ENCODE measurements around the gene ZNF592.
A peak's percentile ranks its signal among the peaks of the same experiment; 100 is the strongest.
"Not testable (repeated sequence)": the region's sequence is repeated elsewhere in the genome, so short reads cannot be mapped to it uniquely, and the experiment has no call there.

Gene ZNF592

GRCh38 chr15:84721371-84721770, 27.0 kb upstream of the ZNF592 start:
- Histone ChIP-seq H3K79me2 (ENCODE audit: control insufficient read depth, insufficient read depth, low read length, unreplicated experiment) (no peaks in the 10 kb centered on the region), H3K4me3 (ENCODE audit: low read depth, low read length) (no peak overlapping the region), H3K4me1 (ENCODE audit: control insufficient read depth, insufficient read depth, low read length, unreplicated experiment) (peaks cover 7% of the 10 kb centered on the region), H3K27me3 (ENCODE audit: insufficient read depth, low read length) (no peaks in the 10 kb centered on the region), H3K36me3 (ENCODE audit: insufficient read depth, low read length) (no peaks in the 10 kb centered on the region), H3K27ac (ENCODE audit: low read depth, low read length) (no peak overlapping the region), H2AFZ (ENCODE audit: low read length, unreplicated experiment) (no peak overlapping the region)

GRCh38 chr15:84722628-84723027, 25.8 kb upstream of the ZNF592 start:
- peaks cover 7% of the 10 kb centered on the region for H3K4me1 ChIP-seq (ENCODE audit: control insufficient read depth, insufficient read depth, low read length, unreplicated experiment)
- H3K79me2 ChIP-seq (ENCODE audit: control insufficient read depth, insufficient read depth, low read length, unreplicated experiment) = no peaks in the 10 kb centered on the region
- no peaks in the 10 kb centered on the region for H3K27me3 ChIP-seq (ENCODE audit: insufficient read depth, low read length)
- H3K27ac ChIP-seq (ENCODE audit: low read depth, low read length) = no peak overlapping the region
- no peak overlapping the region for H2AFZ ChIP-seq (ENCODE audit: low read length, unreplicated experiment)
- H3K36me3 ChIP-seq (ENCODE audit: insufficient read depth, low read length) = no peaks in the 10 kb centered on the region
- H3K4me3 ChIP-seq (ENCODE audit: low read depth, low read length) = no peak overlapping the region

GRCh38 chr15:84725001-84725491, 23.3 kb upstream of the ZNF592 start:
- no peak overlapping the region for H3K4me3 ChIP-seq (ENCODE audit: low read depth, low read length)
- peaks cover 7% of the 10 kb centered on the region for H3K4me1 ChIP-seq (ENCODE audit: control insufficient read depth, insufficient read depth, low read length, unreplicated experiment)
- no peaks in the 10 kb centered on the region for H3K36me3 ChIP-seq (ENCODE audit: insufficient read depth, low read length)
- H3K79me2 ChIP-seq (ENCODE audit: control insufficient read depth, insufficient read depth, low read length, unreplicated experiment) = no peaks in the 10 kb centered on the region
- no peak overlapping the region for H3K27ac ChIP-seq (ENCODE audit: low read depth, low read length)
- H2AFZ ChIP-seq (ENCODE audit: low read length, unreplicated experiment) = peak overlapping the region; percentile 73
- H3K27me3 ChIP-seq (ENCODE audit: insufficient read depth, low read length) = no peaks in the 10 kb centered on the region

GRCh38 chr15:84727429-84727828, 21.0 kb upstream of the ZNF592 start:
- no peaks in the 10 kb centered on the region for H3K27me3 ChIP-seq (ENCODE audit: insufficient read depth, low read length)
- no peak overlapping the region for H3K4me3 ChIP-seq (ENCODE audit: low read depth, low read length)
- H3K79me2 ChIP-seq (ENCODE audit: control insufficient read depth, insufficient read depth, low read length, unreplicated experiment) = no peaks in the 10 kb centered on the region
- no peak overlapping the region for H3K27ac ChIP-seq (ENCODE audit: low read depth, low read length)
- H2AFZ ChIP-seq (ENCODE audit: low read length, unreplicated experiment) = no peak overlapping the region
- H3K36me3 ChIP-seq (ENCODE audit: insufficient read depth, low read length) = no peaks in the 10 kb centered on the region
- peaks cover 7% of the 10 kb centered on the region for H3K4me1 ChIP-seq (ENCODE audit: control insufficient read depth, insufficient read depth, low read length, unreplicated experiment)

- Histone ChIP-seq H3K4me1 (ENCODE audit: control insufficient read depth, insufficient read depth, low read length, unreplicated experiment) (peaks cover 9% of the 10 kb centered on the region), H2AFZ (ENCODE audit: low read length, unreplicated experiment) (no peak overlapping the region), H3K27me3 (ENCODE audit: insufficient read depth, low read length) (no peaks in the 10 kb centered on the region), H3K27ac (ENCODE audit: low read depth, low read length) (no peak overlapping the region), H3K4me3 (ENCODE audit: low read depth, low read length) (no peak overlapping the region), H3K36me3 (ENCODE audit: insufficient read depth, low read length) (no peaks in the 10 kb centered on the region), H3K79me2 (ENCODE audit: control insufficient read depth, insufficient read depth, low read length, unreplicated experiment) (no peaks in the 10 kb centered on the region)
Measured at GRCh38 chr15:84731774-84732173, 16.6 kb upstream of the ZNF592 start.

- Histone ChIP-seq H3K27me3 (ENCODE audit: insufficient read depth, low read length) (no peaks in the 10 kb centered on the region), H3K4me1 (ENCODE audit: control insufficient read depth, insufficient read depth, low read length, unreplicated experiment) (peaks cover 9% of the 10 kb centered on the region), H3K27ac (ENCODE audit: low read depth, low read length) (no peak overlapping the region), H2AFZ (ENCODE audit: low read length, unreplicated experiment) (no peak overlapping the region), H3K79me2 (ENCODE audit: control insufficient read depth, insufficient read depth, low read length, unreplicated experiment) (no peaks in the 10 kb centered on the region), H3K36me3 (ENCODE audit: insufficient read depth, low read length) (no peaks in the 10 kb centered on the region), H3K4me3 (ENCODE audit: low read depth, low read length) (no peak overlapping the region)
Measured at GRCh38 chr15:84734794-84735479, 13.5 kb upstream of the ZNF592 start.

GRCh38 chr15:84735480-84736061, 12.8 kb upstream of the ZNF592 start:
- not testable (repeated sequence) for H3K4me3 ChIP-seq (ENCODE audit: low read depth, low read length); H3K4me1 ChIP-seq (ENCODE audit: control insufficient read depth, insufficient read depth, low read length, unreplicated experiment); H3K27ac ChIP-seq (ENCODE audit: low read depth, low read length); H3K27me3 ChIP-seq (ENCODE audit: insufficient read depth, low read length); H3K36me3 ChIP-seq (ENCODE audit: insufficient read depth, low read length); H3K79me2 ChIP-seq (ENCODE audit: control insufficient read depth, insufficient read depth, low read length, unreplicated experiment); H2AFZ ChIP-seq (ENCODE audit: low read length, unreplicated experiment)

- Histone ChIP-seq H3K4me3 (ENCODE audit: low read depth, low read length) (no peak overlapping the region), H3K36me3 (ENCODE audit: insufficient read depth, low read length) (no peaks in the 10 kb centered on the region), H3K79me2 (ENCODE audit: control insufficient read depth, insufficient read depth, low read length, unreplicated experiment) (no peaks in the 10 kb centered on the region), H3K4me1 (ENCODE audit: control insufficient read depth, insufficient read depth, low read length, unreplicated experiment) (peaks cover 9% of the 10 kb centered on the region), H2AFZ (ENCODE audit: low read length, unreplicated experiment) (no peak overlapping the region), H3K27ac (ENCODE audit: low read depth, low read length) (no peak overlapping the region), H3K27me3 (ENCODE audit: insufficient read depth, low read length) (no peaks in the 10 kb centered on the region)
Measured at GRCh38 chr15:84736375-84736774, 12.0 kb upstream of the ZNF592 start.

GRCh38 chr15:84737005-84737404, 11.4 kb upstream of the ZNF592 start:
- Histone ChIP-seq H3K27me3 (ENCODE audit: insufficient read depth, low read length) (no peaks in the 10 kb centered on the region), H2AFZ (ENCODE audit: low read length, unreplicated experiment) (no peak overlapping the region), H3K36me3 (ENCODE audit: insufficient read depth, low read length) (no peaks in the 10 kb centered on the region), H3K4me3 (ENCODE audit: low read depth, low read length) (no peak overlapping the region), H3K79me2 (ENCODE audit: control insufficient read depth, insufficient read depth, low read length, unreplicated experiment) (no peaks in the 10 kb centered on the region), H3K27ac (ENCODE audit: low read depth, low read length) (no peak overlapping the region), H3K4me1 (ENCODE audit: control insufficient read depth, insufficient read depth, low read length, unreplicated experiment) (peaks cover 9% of the 10 kb centered on the region)

- Histone ChIP-seq H3K27ac (ENCODE audit: low read depth, low read length) (no peak overlapping the region), H3K36me3 (ENCODE audit: insufficient read depth, low read length) (no peaks in the 10 kb centered on the region), H3K27me3 (ENCODE audit: insufficient read depth, low read length) (no peaks in the 10 kb centered on the region), H3K4me1 (ENCODE audit: control insufficient read depth, insufficient read depth, low read length, unreplicated experiment) (peaks cover 2% of the 10 kb centered on the region), H3K79me2 (ENCODE audit: control insufficient read depth, insufficient read depth, low read length, unreplicated experiment) (no peaks in the 10 kb centered on the region), H3K4me3 (ENCODE audit: low read depth, low read length) (no peak overlapping the region), H2AFZ (ENCODE audit: low read length, unreplicated experiment) (no peak overlapping the region)
Measured at GRCh38 chr15:84740691-84741090, 7.7 kb upstream of the ZNF592 start.

- H3K4me1 ChIP-seq (ENCODE audit: control insufficient read depth, insufficient read depth, low read length, unreplicated experiment) = no peaks in the 10 kb centered on the region
- H3K4me3 ChIP-seq (ENCODE audit: low read depth, low read length) = no peak overlapping the region
- H3K36me3 ChIP-seq (ENCODE audit: insufficient read depth, low read length) = no peaks in the 10 kb centered on the region
- no peak overlapping the region for H3K27ac ChIP-seq (ENCODE audit: low read depth, low read length)
- peaks cover 2% of the 10 kb centered on the region for H3K79me2 ChIP-seq (ENCODE audit: control insufficient read depth, insufficient read depth, low read length, unreplicated experiment)
- no peaks in the 10 kb centered on the region for H3K27me3 ChIP-seq (ENCODE audit: insufficient read depth, low read length)
- H2AFZ ChIP-seq (ENCODE audit: low read length, unreplicated experiment) = no peak overlapping the region
Measured at GRCh38 chr15:84741121-84741520, 7.3 kb upstream of the ZNF592 start.
